Ascending aorta (tissue), 2 donors: Measurements from ENCODE around the gene QPCT. TPM values are rescaled to one million over a fixed set of nuclear protein-coding genes. Genes with fewer than 3 reads are reported as not detected.

ENCODE experiments used
- DNase-seq, 2 donors: peaks; one replicate each; pipeline ENCODE4 v3.0.0-alpha.2; 2019; ENCODE audit warnings: low spot score in 2 of 2
- H3K27ac ChIP-seq, 2 donors: fragments of 200-600 bp; sonication (generic); one replicate each; pipeline ENCODE4 v1.5.1; 2016 to 2017; ENCODE audit warnings: mild to moderate bottlenecking in 1 of 2
- H3K27me3 ChIP-seq: fragments of 200-600 bp; sonication (generic); one replicate; pipeline ENCODE4 v1.5.1; 2017
- H3K36me3 ChIP-seq, 2 donors: fragments of 200-600 bp; sonication (generic); one replicate each; pipeline ENCODE4 v1.5.1; 2016
- H3K4me1 ChIP-seq, 2 donors: fragments of 200-600 bp; sonication (generic); one replicate each; pipeline ENCODE4 v1.5.1; 2016 to 2017; ENCODE audit warnings: mild to moderate bottlenecking in 1 of 2
- H3K4me3 ChIP-seq, 2 donors: fragments of 200-600 bp; sonication (generic); one replicate each; pipeline ENCODE4 v1.5.1; 2016 to 2017; ENCODE audit warnings: mild to moderate bottlenecking in 1 of 2
- H3K9me3 ChIP-seq, 2 donors: fragments of 200-600 bp; sonication (generic); one replicate each; pipeline ENCODE4 v1.5.1; 2016
- intact Hi-C: fragments of 100-400 bp; cut with DNase I; formaldehyde crosslinking; loops from one replicate; pipeline ENCODE4 v1.15.1; 2023
- total RNA-seq: library from RNA; depleted of rRNA; stranded (reverse); fragments of >200 nt; gene quantifications from one replicate; pipeline ENCODE4 v1.1.0, GENCODE V29; 2016
- TF ChIP-seq, protein P1 (sequence below), 3 experiments: fragments of 200-600 bp in 2 of 3; fragments of 450-650 bp in 1 of 3; sonication (generic) in 2 of 3; IDR thresholded peaks; one replicate each; pipeline ENCODE4 v1.5.1; 2016 to 2019; ENCODE audit warnings: antibody characterized with exemption in 3 of 3, mild to moderate bottlenecking in 1 of 3, moderate library complexity in 1 of 3

Gene QPCT
- total RNA-seq, 1 donor from 2014 or later = 1.8 TPM

GRCh38 chr2:37326285-37326684 is 18.1 kb upstream of the QPCT start:
- Histone ChIP-seq H3K27ac (peak overlapping the region; percentile 93 to 94), H3K4me1 (peaks cover 0 to 23% of the 10 kb centered on the region in 2 donors), H3K27me3 (no peaks in the 10 kb centered on the region), H3K4me3 (peak overlapping the region; percentile 75 to 86), H3K9me3 (no peaks in the 10 kb centered on the region), H3K36me3 (no peaks in the 10 kb centered on the region)
- intact Hi-C loops = loop anchor here (5.0 to 10.0 kb wide), 2 partner anchors 169 to 361 kb away; partner anchors contain the start of genes EIF2AK2 and STRN
- peak in 1 of 2 donors; percentile 81 for DNase-seq
- TF ChIP-seq, protein P1, sequence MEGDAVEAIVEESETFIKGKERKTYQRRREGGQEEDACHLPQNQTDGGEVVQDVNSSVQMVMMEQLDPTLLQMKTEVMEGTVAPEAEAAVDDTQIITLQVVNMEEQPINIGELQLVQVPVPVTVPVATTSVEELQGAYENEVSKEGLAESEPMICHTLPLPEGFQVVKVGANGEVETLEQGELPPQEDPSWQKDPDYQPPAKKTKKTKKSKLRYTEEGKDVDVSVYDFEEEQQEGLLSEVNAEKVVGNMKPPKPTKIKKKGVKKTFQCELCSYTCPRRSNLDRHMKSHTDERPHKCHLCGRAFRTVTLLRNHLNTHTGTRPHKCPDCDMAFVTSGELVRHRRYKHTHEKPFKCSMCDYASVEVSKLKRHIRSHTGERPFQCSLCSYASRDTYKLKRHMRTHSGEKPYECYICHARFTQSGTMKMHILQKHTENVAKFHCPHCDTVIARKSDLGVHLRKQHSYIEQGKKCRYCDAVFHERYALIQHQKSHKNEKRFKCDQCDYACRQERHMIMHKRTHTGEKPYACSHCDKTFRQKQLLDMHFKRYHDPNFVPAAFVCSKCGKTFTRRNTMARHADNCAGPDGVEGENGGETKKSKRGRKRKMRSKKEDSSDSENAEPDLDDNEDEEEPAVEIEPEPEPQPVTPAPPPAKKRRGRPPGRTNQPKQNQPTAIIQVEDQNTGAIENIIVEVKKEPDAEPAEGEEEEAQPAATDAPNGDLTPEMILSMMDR (IDR thresholded peaks at IDR 0.05) = no peak

DNA sequence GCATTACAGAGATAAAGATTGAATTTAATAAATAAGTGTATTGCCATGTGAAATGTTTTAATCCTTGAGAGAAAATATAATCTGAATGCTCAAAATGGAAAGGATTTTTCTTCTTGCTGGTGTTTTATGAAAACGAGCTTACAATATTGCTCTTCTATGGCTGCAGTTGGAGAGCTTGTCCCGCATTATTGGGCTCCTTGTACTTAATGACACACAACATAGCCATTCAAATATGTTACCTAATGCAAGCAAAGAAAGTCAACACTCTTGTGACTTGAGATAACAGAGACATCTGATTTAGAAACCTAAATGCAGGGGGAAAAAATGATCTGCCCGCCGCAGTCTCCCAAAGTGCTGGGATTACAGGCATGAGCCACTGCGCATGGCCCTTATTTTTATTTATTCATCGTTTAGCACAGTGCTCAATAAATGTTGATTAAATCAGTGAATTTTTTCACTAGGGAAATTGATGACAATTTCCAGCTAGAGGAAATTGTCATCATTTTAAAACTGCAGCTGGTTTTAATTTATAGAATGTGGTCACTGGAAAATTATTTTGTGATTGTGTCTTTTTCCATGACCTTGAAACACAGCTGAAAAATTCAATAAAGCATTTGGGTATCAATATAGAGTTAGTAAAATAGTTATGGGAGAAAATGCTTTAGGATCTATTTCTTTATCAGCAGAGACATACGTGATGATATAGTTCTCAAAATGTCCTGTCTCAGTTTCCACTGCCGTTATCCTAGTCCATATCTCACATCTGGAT is 17.4 kb upstream of the QPCT start:
- Histone ChIP-seq H3K27me3 (no peaks in the 10 kb centered on the region), H3K36me3 (no peaks in the 10 kb centered on the region), H3K9me3 (no peaks in the 10 kb centered on the region), H3K27ac (peak overlapping the region; percentile 93 to 94), H3K4me3 (peak overlapping the region; percentile 75 to 86), H3K4me1 (peaks cover 0 to 16% of the 10 kb centered on the region in 2 donors)
- intact Hi-C loops = loop anchor here (5.0 to 10.0 kb wide), 2 partner anchors 170 to 362 kb away; partner anchors contain the start of genes EIF2AK2 and STRN
- no peak for DNase-seq
- TF ChIP-seq, protein P1 (IDR thresholded peaks at IDR 0.05) = no peak

DNA sequence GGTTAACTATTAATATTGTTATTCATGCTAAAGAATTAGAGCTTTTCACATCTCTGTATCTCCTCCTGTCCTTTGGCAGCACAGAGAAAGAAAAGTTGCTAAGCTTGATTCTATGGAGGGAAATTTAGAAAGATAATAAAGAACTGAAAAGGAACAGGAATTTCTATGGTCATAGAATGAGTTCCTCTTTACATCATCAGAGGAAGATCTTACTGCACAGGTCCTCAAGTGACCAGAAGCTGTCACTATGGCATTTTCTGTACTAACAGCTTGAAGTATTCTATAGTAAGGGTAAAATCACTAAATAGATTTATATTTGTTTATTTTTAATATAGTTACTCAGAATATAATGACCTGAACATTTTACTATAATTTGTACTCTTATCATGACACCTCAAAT is 13.7 kb upstream of the QPCT start:
- Histone ChIP-seq H3K36me3 (no peaks in the 10 kb centered on the region), H3K4me1 (peaks cover 0 to 8% of the 10 kb centered on the region in 2 donors), H3K9me3 (no peaks in the 10 kb centered on the region), H3K27me3 (no peaks in the 10 kb centered on the region), H3K27ac (no peak overlapping the region), H3K4me3 (no peak overlapping the region)
- DNase-seq = no peak
- intact Hi-C loops = no loop called here
- TF ChIP-seq, protein P1 (IDR thresholded peaks at IDR 0.05) = no peak

DNA sequence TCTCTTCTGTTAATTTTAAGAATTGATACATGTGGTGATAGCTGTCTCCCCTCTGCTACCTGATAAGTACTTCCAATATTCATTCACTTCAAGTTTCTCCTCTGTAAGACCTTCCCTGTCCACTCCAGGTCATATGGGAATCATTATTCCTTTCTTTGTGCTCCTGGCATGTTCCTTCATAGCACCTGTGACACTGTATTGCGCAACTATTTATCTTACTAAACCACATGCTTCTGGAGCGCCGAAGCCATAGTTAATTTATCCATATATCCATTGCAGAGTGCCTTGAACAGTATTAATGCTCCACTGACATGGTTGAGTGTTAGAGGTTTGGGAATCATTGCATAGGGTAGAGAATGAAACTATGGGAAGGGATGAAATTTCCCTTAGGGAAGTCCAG is 11.9 kb upstream of the QPCT start:
- H3K27me3 ChIP-seq = no peaks in the 10 kb centered on the region
- TF ChIP-seq, protein P1 (IDR thresholded peaks at IDR 0.05) = no peak
- H3K4me3 ChIP-seq = no peak overlapping the region
- intact Hi-C loops = no loop called here
- H3K36me3 ChIP-seq = no peaks in the 10 kb centered on the region
- no peak overlapping the region for H3K27ac ChIP-seq
- H3K9me3 ChIP-seq = no peaks in the 10 kb centered on the region
- H3K4me1 ChIP-seq = no peaks in the 10 kb centered on the region
- DNase-seq = no peak

GRCh38 chr2:37333256-37333655 is 11.2 kb upstream of the QPCT start:
- H3K4me3 ChIP-seq = no peak overlapping the region
- no peaks in the 10 kb centered on the region for H3K9me3 ChIP-seq
- DNase-seq = no peak
- intact Hi-C loops = no loop called here
- no peak overlapping the region for H3K27ac ChIP-seq
- H3K4me1 ChIP-seq = no peaks in the 10 kb centered on the region
- no peaks in the 10 kb centered on the region for H3K27me3 ChIP-seq
- TF ChIP-seq, protein P1 (IDR thresholded peaks at IDR 0.05) = no peak
- H3K36me3 ChIP-seq = no peaks in the 10 kb centered on the region
